Vagina (tissue), 2 donors: ENCODE measurements around the gene FERMT2. TPM values are rescaled to one million over a fixed set of nuclear protein-coding genes. Genes with fewer than 3 reads are reported as not detected.

Source experiments
- DNase-seq, 2 donors: peaks; one replicate each; pipeline ENCODE4 v3.0.0-alpha.2; 2017; ENCODE audit errors: extremely low spot score in 2 of 2
- H3K27ac ChIP-seq: fragments of 200-600 bp; sonication (generic); one replicate; pipeline ENCODE4 v1.5.1; 2019
- H3K27me3 ChIP-seq: fragments of 200-600 bp; sonication (generic); one replicate; pipeline ENCODE4 v1.5.1; 2019
- H3K36me3 ChIP-seq, 2 donors: fragments of 200-600 bp; sonication (generic); one replicate each; pipeline ENCODE4 v1.5.1; 2017 to 2019
- H3K4me1 ChIP-seq: fragments of 200-600 bp; sonication (generic); one replicate; pipeline ENCODE4 v1.5.1; 2019
- H3K4me3 ChIP-seq, 2 donors: fragments of 200-600 bp; sonication (generic); 1 replicate in 1 of 2; 2 replicates in 1 of 2; pipeline ENCODE4 v1.5.1; 2016 to 2019
- H3K9me3 ChIP-seq: fragments of 200-600 bp; sonication (generic); one replicate; pipeline ENCODE4 v1.5.1; 2019
- CTCF ChIP-seq, 3 experiments: fragments of 450-650 bp in 2 of 3; fragments of 200-600 bp in 1 of 3; sonication (generic) in 1 of 3; IDR thresholded peaks; one replicate each; pipeline ENCODE4 v1.5.1; 2017 to 2019; ENCODE audit warnings: antibody characterized with exemption in 3 of 3, mild to moderate bottlenecking in 2 of 3, moderate library complexity in 2 of 3
- POLR2A ChIP-seq, 2 donors: fragments of 450-650 bp; IDR thresholded peaks; one replicate each; pipeline ENCODE4 v1.6.1; 2017; ENCODE audit warnings: antibody characterized with exemption in 2 of 2, mild to moderate bottlenecking in 2 of 2, moderate library complexity in 2 of 2
- POLR2AphosphoS5 ChIP-seq, 2 donors: sonication (generic); formaldehyde crosslinking; IDR thresholded peaks; one replicate each; pipeline ENCODE4 v1.9.0; 2017; ENCODE audit warnings: antibody characterized with exemption in 2 of 2, mild to moderate bottlenecking in 2 of 2, low read depth in 1 of 2; ENCODE audit not compliant: insufficient read depth in 1 of 2
- intact Hi-C: fragments of 100-400 bp; cut with DNase I; formaldehyde crosslinking; loops from one replicate; pipeline ENCODE4 v1.15.1; 2023
- total RNA-seq: library from RNA; depleted of rRNA; stranded (reverse); fragments of >200 nt; gene quantifications from one replicate; pipeline ENCODE4 v1.2.3, GENCODE V29; 2016

The FERMT2 gene
- total RNA-seq, 1 donor from 2014 or later, result 70.2 TPM

GRCh38 chr14:52825085-52825484 is 125.8 kb downstream of the FERMT2 start:
- TF ChIP-seq POLR2A (IDR thresholded peaks at IDR 0.05) (no peak), CTCF (IDR thresholded peaks at IDR 0.05) (no peak), POLR2AphosphoS5 (IDR thresholded peaks at IDR 0.05; ENCODE audit: insufficient read depth in 1 of 2, low read depth in 1 of 2) (no peak)
- Histone ChIP-seq H3K4me3 (no peak overlapping the region), H3K4me1 (peaks cover 5% of the 10 kb centered on the region), H3K9me3 (no peaks in the 10 kb centered on the region), H3K36me3 (no peaks in the 10 kb centered on the region), H3K27me3 (no peaks in the 10 kb centered on the region), H3K27ac (no peak overlapping the region)
- no peak for DNase-seq
- intact Hi-C loops, result loop anchor here (5.0 kb wide), 1 partner anchor 132 kb away; no protein-coding TSS in a partner anchor

GRCh38 chr14:52824462-52824861 is 126.4 kb downstream of the FERMT2 start:
- intact Hi-C loops, result no loop called here
- Histone ChIP-seq H3K4me1 (peaks cover 5% of the 10 kb centered on the region), H3K27ac (no peak overlapping the region), H3K27me3 (no peaks in the 10 kb centered on the region), H3K9me3 (no peaks in the 10 kb centered on the region), H3K4me3 (no peak overlapping the region), H3K36me3 (no peaks in the 10 kb centered on the region)
- TF ChIP-seq POLR2A (IDR thresholded peaks at IDR 0.05), result no peak
- no peak for TF ChIP-seq POLR2AphosphoS5 (IDR thresholded peaks at IDR 0.05; ENCODE audit: insufficient read depth in 1 of 2, low read depth in 1 of 2)
- no peak for TF ChIP-seq CTCF (IDR thresholded peaks at IDR 0.05)
- DNase-seq, result no peak

- no peak overlapping the region for H3K27ac ChIP-seq
- H3K27me3 ChIP-seq, result no peaks in the 10 kb centered on the region
- H3K4me3 ChIP-seq, result no peak overlapping the region
- H3K4me1 ChIP-seq, result peaks cover 5% of the 10 kb centered on the region
- no peaks in the 10 kb centered on the region for H3K36me3 ChIP-seq
- intact Hi-C loops, result no loop called here
- TF ChIP-seq POLR2AphosphoS5 (IDR thresholded peaks at IDR 0.05; ENCODE audit: insufficient read depth in 1 of 2, low read depth in 1 of 2) (no peak), POLR2A (IDR thresholded peaks at IDR 0.05) (no peak), CTCF (IDR thresholded peaks at IDR 0.05) (no peak)
- DNase-seq, result no peak
- H3K9me3 ChIP-seq, result no peaks in the 10 kb centered on the region
Measured at GRCh38 chr14:52821805-52822250, 129.0 kb downstream of the FERMT2 start.

GRCh38 chr14:52808101-52808500 is 142.7 kb downstream of the FERMT2 start:
- no peak overlapping the region for H3K4me3 ChIP-seq
- intact Hi-C loops, result no loop called here
- TF ChIP-seq POLR2AphosphoS5 (IDR thresholded peaks at IDR 0.05; ENCODE audit: insufficient read depth in 1 of 2, low read depth in 1 of 2) (no peak), CTCF (IDR thresholded peaks at IDR 0.05) (no peak), POLR2A (IDR thresholded peaks at IDR 0.05) (no peak)
- H3K4me1 ChIP-seq, result no peaks in the 10 kb centered on the region
- H3K36me3 ChIP-seq, result no peaks in the 10 kb centered on the region
- no peak for DNase-seq
- H3K27me3 ChIP-seq, result no peaks in the 10 kb centered on the region
- no peak overlapping the region for H3K27ac ChIP-seq
- no peaks in the 10 kb centered on the region for H3K9me3 ChIP-seq

Other genes with a start within 250 kb of the FERMT2 start
- 49.6 TPM for gene PSMC6, start 243.8 kb downstream of the FERMT2 start, total RNA-seq
- 11.5 TPM for gene STYX, start 220.9 kb downstream of the FERMT2 start, total RNA-seq
- 11.5 TPM for gene GNPNAT1, start 159.4 kb downstream of the FERMT2 start, total RNA-seq
- 17.4 TPM for gene DDHD1, start 202.3 kb upstream of the FERMT2 start, total RNA-seq